GM12801 (cell line): ENCODE measurements around the gene CCKAR.

Source experiments
- TF ChIP-seq, protein P1 (sequence below): IDR thresholded peaks from one replicate; pipeline ENCODE4 v1.5.1; 2011; ENCODE audit warnings: control low read depth; ENCODE audit not compliant: insufficient read length; ENCODE audit errors: extremely low read depth

CCKAR gene, protein sequence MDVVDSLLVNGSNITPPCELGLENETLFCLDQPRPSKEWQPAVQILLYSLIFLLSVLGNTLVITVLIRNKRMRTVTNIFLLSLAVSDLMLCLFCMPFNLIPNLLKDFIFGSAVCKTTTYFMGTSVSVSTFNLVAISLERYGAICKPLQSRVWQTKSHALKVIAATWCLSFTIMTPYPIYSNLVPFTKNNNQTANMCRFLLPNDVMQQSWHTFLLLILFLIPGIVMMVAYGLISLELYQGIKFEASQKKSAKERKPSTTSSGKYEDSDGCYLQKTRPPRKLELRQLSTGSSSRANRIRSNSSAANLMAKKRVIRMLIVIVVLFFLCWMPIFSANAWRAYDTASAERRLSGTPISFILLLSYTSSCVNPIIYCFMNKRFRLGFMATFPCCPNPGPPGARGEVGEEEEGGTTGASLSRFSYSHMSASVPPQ

DNA sequence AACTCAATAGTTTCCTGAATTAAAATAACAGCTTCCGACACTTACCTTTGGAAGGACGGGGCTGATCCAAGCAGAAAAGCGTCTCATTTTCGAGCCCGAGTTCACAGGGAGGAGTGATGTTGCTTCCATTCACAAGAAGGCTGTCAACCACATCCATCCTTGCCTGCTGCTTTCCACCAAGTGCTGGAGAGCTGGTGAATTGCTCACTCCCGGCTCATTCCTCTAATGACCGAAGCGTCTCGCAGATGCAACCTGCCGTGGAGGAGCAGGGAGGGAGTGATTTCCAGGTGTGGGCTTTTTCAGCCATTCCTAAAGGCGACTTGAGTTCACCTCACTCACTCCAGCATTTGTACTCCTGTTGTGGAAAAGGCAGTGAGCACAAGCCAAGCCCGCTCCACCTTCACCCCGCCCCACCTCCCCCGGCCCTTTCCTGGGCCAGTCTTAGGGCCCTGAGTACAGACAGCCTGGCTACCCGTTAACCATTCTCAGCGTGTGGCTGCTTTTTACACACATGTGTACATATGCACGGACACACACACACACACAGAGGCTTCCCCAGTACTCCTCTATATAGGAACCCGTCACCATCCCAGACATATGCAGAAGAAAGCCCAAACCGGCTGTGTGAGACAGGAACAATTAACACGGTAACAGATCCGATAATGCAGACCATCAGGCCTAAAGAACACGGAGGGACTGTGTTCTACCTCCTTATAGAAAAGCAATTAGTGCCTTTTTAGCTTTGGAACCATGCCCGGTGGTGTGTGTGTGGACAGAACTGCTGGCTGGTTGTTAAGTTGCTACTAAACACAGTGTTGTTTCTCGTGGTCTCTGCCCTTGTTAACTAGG, at the start of gene CCKAR:
Gene CCKAR (minus strand): TSS at position 374 of the 849 bp plus-strand sequence. CDS start 217 bp downstream, at position 157.
- TF ChIP-seq, protein P1, sequence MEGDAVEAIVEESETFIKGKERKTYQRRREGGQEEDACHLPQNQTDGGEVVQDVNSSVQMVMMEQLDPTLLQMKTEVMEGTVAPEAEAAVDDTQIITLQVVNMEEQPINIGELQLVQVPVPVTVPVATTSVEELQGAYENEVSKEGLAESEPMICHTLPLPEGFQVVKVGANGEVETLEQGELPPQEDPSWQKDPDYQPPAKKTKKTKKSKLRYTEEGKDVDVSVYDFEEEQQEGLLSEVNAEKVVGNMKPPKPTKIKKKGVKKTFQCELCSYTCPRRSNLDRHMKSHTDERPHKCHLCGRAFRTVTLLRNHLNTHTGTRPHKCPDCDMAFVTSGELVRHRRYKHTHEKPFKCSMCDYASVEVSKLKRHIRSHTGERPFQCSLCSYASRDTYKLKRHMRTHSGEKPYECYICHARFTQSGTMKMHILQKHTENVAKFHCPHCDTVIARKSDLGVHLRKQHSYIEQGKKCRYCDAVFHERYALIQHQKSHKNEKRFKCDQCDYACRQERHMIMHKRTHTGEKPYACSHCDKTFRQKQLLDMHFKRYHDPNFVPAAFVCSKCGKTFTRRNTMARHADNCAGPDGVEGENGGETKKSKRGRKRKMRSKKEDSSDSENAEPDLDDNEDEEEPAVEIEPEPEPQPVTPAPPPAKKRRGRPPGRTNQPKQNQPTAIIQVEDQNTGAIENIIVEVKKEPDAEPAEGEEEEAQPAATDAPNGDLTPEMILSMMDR = no peak

DNA sequence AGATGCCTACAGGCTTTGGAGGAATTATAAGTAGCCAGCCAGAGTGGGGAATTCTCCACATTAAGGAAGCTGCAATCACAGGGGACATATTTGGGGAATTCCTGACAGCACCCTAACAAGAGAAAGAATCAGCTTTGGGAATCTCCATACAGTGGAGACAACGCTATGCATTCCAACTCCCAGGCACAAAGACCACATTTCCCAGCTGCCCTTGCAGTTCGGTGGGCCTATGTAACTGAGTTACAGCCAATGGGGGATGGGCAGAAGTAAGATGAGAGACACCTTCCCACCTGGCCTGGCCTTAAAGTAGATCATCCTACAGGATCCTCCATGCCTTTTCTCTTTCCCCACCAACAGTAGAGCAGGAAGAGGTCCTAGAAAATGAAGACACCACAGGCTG, 43.4 kb upstream of the CCKAR start:
- TF ChIP-seq, protein P1 = no peak

DNA sequence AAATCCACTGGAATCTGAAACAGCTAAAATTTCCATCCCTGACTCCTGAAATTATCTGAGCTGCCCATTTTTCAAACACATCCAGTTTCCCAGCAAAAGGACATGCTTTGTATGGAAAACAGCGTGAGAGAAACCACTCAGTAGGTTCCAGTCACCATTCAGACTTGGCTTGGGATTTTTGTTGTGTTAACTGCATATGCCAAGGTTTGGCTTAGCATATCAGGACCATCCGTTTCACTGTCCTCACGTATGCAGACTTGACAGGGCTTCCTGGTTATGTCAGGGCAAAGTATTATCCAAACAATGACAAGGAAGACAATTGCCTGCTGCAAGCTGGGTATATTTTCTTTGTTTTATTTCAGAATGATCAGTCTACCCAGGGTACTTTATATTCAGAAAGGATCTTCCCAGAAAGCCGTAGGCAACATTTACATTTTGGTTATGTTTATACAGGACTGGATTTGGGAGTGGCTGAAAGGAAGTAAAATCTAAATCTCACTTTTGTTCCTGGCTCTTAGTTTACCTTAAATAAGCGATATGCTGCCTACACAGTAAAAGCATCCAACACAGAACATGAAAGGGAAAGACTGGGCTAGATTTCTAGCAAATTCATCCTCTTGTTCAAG, 41.3 kb upstream of the CCKAR start:
- TF ChIP-seq, protein P1 = no peak

DNA sequence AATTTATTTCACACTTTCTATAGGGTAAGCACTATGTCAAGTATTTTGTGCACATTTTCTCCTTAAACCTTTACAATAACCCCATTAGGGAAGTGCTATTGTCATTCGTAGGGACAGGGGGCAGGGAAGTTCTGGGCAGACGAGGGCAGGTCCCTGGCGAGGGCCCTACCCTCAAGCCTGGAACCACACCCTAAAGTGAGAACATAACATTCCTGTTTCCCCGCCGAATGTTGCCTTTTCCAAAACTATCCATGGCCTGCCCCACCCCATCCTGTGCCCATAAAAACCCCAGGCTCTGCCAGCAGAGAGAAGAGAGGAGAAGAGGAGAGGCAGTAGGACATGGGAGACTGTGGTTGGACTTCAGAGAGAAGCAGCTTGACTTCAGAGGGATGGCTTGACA, 39.8 kb upstream of the CCKAR start:
- TF ChIP-seq, protein P1 = no peak

DNA sequence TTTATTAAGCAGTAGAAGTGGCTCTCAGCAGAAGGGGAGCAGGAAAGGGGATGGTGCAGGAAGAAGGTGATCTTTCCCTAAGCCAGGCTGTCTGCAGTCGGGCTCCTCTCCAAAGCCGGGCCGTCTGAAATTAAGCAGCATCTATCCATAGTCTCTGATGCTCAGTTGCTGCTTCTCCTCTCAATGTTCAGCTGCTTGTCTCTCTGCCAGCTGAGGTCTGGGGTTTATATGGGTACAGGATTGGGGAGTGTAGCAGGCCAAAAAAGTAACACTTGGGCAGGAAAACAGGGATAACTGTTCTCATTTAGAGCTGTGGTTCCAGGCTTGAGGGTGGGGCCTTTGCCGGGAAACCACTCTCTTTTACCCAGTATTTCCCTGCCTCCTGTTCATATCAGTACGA, 39.2 kb upstream of the CCKAR start:
- TF ChIP-seq, protein P1 = no peak

DNA sequence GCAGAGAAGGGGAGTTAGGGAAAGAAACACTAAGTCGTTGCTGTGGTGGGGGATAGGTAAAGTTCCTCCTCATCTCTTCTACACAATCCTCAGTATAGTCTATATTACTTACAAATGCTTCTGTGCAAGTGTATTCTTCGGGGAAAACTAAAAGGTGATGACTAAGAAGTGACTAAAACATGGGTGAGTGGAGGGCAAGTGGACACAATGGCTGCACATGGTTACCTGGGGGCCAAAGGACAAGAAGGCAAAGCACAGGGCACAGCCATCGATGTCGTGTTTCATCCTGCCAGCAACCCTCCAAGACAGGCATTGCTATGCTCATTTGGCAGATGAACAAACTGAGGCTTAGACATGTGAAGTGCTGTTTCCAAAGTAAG, 35.5 kb upstream of the CCKAR start:
- TF ChIP-seq, protein P1 = no peak

DNA sequence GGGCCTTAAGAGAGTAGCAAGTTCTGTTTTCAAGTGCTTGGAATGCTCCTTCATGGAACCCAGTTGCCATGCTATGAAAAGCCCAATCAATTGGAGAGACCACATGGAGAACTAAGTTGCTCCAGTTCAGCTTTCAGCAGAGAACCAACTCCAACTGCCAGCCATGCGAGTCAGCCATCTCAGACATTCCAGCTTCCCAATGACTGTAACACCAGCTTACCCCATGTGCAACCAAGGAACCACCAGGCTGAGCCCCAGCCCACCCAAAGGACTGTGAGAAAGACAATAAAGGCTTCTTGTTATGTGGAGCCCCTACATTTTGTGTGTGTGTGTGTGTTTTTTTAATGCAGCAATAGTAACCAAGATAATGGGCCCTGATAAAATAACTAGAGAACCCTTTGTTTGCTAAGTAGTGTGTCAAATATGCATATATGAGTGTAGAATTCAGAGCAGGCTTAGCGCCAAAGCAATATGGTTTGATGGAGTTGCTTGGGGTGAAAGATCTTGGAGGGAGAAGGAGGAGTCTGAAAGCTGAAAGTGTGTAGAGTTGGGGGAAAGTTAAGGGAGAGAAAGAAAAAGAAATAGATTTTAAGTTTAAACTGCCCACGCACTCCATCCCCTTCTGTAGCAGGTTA, 35.0 kb upstream of the CCKAR start:
- TF ChIP-seq, protein P1 = no peak
